DMS53 (cell line): Measurements from ENCODE around the gene B9D1.

Source experiments
- DNase-seq: peaks from one replicate; lab custom pipeline; 2025; lab: John Stamatoyannopoulos, UW

The B9D1 gene

GRCh38 chr17:19388791-19389785 is 26.6 kb upstream of the B9D1 start:
- DNase-seq, result no peak

- DNase-seq, result no peak
These were observed 25.5 kb upstream of the B9D1 start for GRCh38 chr17:19387921-19388521.

- DNase-seq, result no peak
These were observed 24.7 kb upstream of the B9D1 start, which contains the start of gene MFAP4 for GRCh38 chr17:19386974-19387920. TSS of gene MFAP4 (minus strand) at chr17:19387190. CDS start at chr17:19387155, 35 bp downstream.

- DNase-seq, result peak; percentile 27
These were observed 23.8 kb upstream of the B9D1 start for GRCh38 chr17:19386051-19386929.

GRCh38 chr17:19385521-19385983 is 23.0 kb upstream of the B9D1 start:
- DNase-seq, result no peak

GRCh38 chr17:19384723-19385391 is 22.3 kb upstream of the B9D1 start:
- peak; percentile 30 for DNase-seq

GRCh38 chr17:19383681-19384470 is 21.4 kb upstream of the B9D1 start:
- DNase-seq, result no peak

GRCh38 chr17:19382531-19383444 is 20.3 kb upstream of the B9D1 start:
- no peak for DNase-seq

GRCh38 chr17:19381741-19382444 is 19.4 kb upstream of the B9D1 start:
- DNase-seq, result no peak

GRCh38 chr17:19381361-19381740 is 18.8 kb upstream of the B9D1 start:
- DNase-seq, result no peak

- no peak for DNase-seq
These were observed 18.2 kb upstream of the B9D1 start for GRCh38 chr17:19380481-19381301.

GRCh38 chr17:19379361-19380065 is 17.0 kb upstream of the B9D1 start:
- no peak for DNase-seq

GRCh38 chr17:19378416-19379360 is 16.2 kb upstream of the B9D1 start, which contains the start of gene MAPK7:
TSS of gene MAPK7 (plus strand) at chr17:19378498. CDS start at chr17:19378901, 403 bp downstream.
- DNase-seq, result peak; percentile 23

GRCh38 chr17:19377602-19378415 is 15.3 kb upstream of the B9D1 start:
- peak; percentile 97 for DNase-seq
